Sigmoid colon (tissue), 7 donors: ENCODE data around the gene PYGO1. TPM values are rescaled to one million over a fixed set of nuclear protein-coding genes. Genes with fewer than 3 reads are reported as not detected.

ENCODE experiments used
- DNase-seq: peaks from one replicate; pipeline ENCODE4 v3.0.0-alpha.2; 2019
- H3K27ac ChIP-seq, 4 donors: fragments of 200-600 bp; sonication (generic); one replicate each; pipeline ENCODE4 v1.5.1; 2016 to 2019; ENCODE audit warnings: mild to moderate bottlenecking in 1 of 4
- H3K27me3 ChIP-seq, 3 donors: fragments of 200-600 bp; sonication (generic); one replicate each; pipeline ENCODE4 v1.5.1; 2019; ENCODE audit warnings: mild to moderate bottlenecking in 1 of 3
- H3K36me3 ChIP-seq, 4 donors: fragments of 200-600 bp; sonication (generic); one replicate each; pipeline ENCODE4 v1.5.1; 2016 to 2019
- H3K4me1 ChIP-seq, 4 donors: fragments of 200-600 bp; sonication (generic); one replicate each; pipeline ENCODE4 v1.5.1; 2017 to 2019
- H3K4me3 ChIP-seq, 4 donors: fragments of 200-600 bp; sonication (generic); one replicate each; pipeline ENCODE4 v1.5.1; 2017 to 2019; ENCODE audit warnings: mild to moderate bottlenecking in 2 of 4, moderate library complexity in 1 of 4
- H3K9me3 ChIP-seq, 4 donors: fragments of 200-600 bp in 3 of 4; sonication (generic) in 3 of 4; one replicate each; pipeline versions ENCODE4 v1.5.1 to v1.6.1; 2013 to 2019
- EP300 ChIP-seq, 4 donors: sonication (generic); formaldehyde crosslinking; IDR thresholded peaks; one replicate each; pipeline ENCODE4 v1.6.1; 2017; ENCODE audit warnings: antibody characterized with exemption in 4 of 4
- POLR2A ChIP-seq, 2 donors: fragments of 450-650 bp; IDR thresholded peaks; one replicate each; pipeline ENCODE4 v1.6.1; 2016; ENCODE audit warnings: antibody characterized with exemption in 2 of 2, mild to moderate bottlenecking in 2 of 2, moderate library complexity in 2 of 2
- POLR2AphosphoS5 ChIP-seq, 4 donors: sonication (generic); formaldehyde crosslinking; IDR thresholded peaks; one replicate each; pipeline ENCODE4 v1.6.1; 2017; ENCODE audit warnings: antibody characterized with exemption in 4 of 4
- WGBS, 2 donors: extraction: QIAGEN DNeasy Blood & Tissue Kit; methylation state at CpG; one replicate each; pipeline ENCODE4 v1.1.7; 2013; 5-methylcytosine and 5-hydroxymethylcytosine counted together
- intact Hi-C: fragments of 100-400 bp; cut with DNase I; formaldehyde crosslinking; loops from one replicate; pipeline ENCODE4 v1.15.1; 2023
- polyA plus RNA-seq, 3 donors: library from polyadenylated mRNA; stranded (reverse); fragments of 200-250 nt; gene quantifications; one replicate each; pipeline ENCODE4 v1.2.3, GENCODE V29; 2013
- total RNA-seq, 4 donors: library from RNA; depleted of rRNA; stranded (reverse); fragments of >200 nt; gene quantifications; one replicate each; pipeline ENCODE4 v1.1.0, GENCODE V29; 2016
- TF ChIP-seq, protein P1 (sequence below), 4 experiments: fragments of 450-650 bp in 3 of 4; fragments of 200-600 bp in 1 of 4; IDR thresholded peaks; one replicate each; pipeline ENCODE4 v1.5.1; 2016 to 2019; ENCODE audit warnings: antibody characterized with exemption in 4 of 4, mild to moderate bottlenecking in 3 of 4, moderate library complexity in 2 of 4
- donor health status: healthy with polysubstance abuse.
- donor health status: Bipolar disorder and iron deficiency.
- donor health status: healthy.

Gene PYGO1, protein sequence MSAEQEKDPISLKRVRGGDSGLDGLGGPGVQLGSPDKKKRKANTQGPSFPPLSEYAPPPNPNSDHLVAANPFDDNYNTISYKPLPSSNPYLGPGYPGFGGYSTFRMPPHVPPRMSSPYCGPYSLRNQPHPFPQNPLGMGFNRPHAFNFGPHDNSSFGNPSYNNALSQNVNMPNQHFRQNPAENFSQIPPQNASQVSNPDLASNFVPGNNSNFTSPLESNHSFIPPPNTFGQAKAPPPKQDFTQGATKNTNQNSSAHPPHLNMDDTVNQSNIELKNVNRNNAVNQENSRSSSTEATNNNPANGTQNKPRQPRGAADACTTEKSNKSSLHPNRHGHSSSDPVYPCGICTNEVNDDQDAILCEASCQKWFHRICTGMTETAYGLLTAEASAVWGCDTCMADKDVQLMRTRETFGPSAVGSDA
- total RNA-seq (10 to 100 TPM; 14.5 to 20.7 (median 18.6) TPM), polyA plus RNA-seq (under 1 TPM; under 0.01 to 0.85 (median 0.23) TPM)

DNA sequence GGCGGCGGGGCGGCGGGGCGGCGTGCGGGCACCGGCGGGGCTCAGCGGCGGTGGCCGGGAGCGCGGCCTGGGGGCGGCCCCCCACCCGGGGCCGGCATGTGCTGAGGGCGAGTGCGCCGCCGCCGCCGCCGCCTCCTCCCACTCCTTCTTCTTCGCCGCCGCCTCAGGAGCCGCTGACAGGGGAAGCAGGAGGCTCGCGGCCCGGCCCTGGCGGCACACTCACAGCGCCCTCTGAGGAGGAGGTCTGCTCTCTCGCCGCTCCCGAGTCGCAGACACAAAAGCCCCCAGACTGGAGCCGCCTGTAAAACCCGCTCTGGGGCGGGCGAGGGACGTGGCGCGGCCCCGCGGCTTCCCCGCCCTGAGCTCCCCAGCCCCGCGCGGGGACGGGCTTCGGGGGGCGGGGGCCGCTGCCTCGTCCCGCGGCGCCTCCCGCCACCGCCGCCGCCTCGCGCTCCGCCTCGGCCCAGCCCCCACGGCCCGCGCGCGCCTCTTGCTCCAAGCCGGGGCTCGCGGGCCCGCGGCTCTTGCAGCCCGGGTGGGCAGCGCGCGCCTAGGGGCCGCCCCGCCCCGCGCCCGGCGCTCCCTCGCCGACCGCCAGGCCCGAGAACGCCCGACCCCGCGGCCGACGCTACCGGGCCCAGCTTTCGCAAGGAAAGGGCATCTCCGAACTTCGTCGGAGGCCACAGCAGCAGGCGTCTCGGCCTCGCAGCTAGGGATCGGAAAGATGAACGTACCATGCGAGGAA, at the start of gene PYGO1:
PYGO1 (minus strand) TSS at position 276 of the 745 bp plus-strand sequence. CDS start 462 bp downstream, outside the sequence.
- Histone ChIP-seq H3K9me3 (no peaks in the 10 kb centered on the region), H3K4me3 (peak within 1 kb of the TSS; percentile 59 to 82 (median 64)), H3K36me3 (no peaks in the 10 kb centered on the region), H3K27ac (peak within 1 kb of the TSS; percentile 91 to 95 (median 94)), H3K27me3 (no peaks in the 10 kb centered on the region), H3K4me1 (peaks cover 0 to 27% (median 19%) of the 10 kb centered on the region in 4 donors)
- intact Hi-C loops: loop anchor here (2.0 to 5.0 kb wide), 2 partner anchors 54 to 89 kb away; no protein-coding TSS in a partner anchor
- DNase-seq: peak; percentile 81
- 0 to 1% methylated on average over 107 of the region's 107 CpGs for WGBS, 2 donors
- peak in 2 of 4 donors; percentile 43 to 59 for TF ChIP-seq POLR2AphosphoS5 (IDR thresholded peaks at IDR 0.05)
- TF ChIP-seq, protein P1, sequence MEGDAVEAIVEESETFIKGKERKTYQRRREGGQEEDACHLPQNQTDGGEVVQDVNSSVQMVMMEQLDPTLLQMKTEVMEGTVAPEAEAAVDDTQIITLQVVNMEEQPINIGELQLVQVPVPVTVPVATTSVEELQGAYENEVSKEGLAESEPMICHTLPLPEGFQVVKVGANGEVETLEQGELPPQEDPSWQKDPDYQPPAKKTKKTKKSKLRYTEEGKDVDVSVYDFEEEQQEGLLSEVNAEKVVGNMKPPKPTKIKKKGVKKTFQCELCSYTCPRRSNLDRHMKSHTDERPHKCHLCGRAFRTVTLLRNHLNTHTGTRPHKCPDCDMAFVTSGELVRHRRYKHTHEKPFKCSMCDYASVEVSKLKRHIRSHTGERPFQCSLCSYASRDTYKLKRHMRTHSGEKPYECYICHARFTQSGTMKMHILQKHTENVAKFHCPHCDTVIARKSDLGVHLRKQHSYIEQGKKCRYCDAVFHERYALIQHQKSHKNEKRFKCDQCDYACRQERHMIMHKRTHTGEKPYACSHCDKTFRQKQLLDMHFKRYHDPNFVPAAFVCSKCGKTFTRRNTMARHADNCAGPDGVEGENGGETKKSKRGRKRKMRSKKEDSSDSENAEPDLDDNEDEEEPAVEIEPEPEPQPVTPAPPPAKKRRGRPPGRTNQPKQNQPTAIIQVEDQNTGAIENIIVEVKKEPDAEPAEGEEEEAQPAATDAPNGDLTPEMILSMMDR (IDR thresholded peaks at IDR 0.05): no peak

DNA sequence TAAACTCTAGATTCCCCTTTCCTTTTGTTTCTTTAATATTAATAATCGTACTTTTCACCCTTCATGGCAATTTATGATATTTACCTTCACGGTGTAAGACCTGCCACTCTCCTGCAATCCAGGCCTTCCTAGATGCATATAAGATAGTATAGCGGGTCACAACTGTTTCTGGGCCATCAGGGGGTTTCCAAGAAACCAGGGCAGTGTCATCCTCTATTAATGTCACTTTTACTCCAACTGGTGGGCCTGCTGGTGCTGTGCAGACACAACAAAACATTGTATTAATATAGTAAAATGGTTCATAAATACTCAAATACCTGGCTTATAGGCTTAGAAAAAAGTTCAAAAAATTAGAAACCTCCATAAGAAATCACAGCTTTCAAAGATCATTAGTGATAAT, 48.9 kb upstream of the PYGO1 start:
- Histone ChIP-seq H3K36me3 (no peaks in the 10 kb centered on the region), H3K27ac (no peak overlapping the region), H3K4me3 (no peak overlapping the region), H3K9me3 (no peaks in the 10 kb centered on the region), H3K27me3 (no peaks in the 10 kb centered on the region), H3K4me1 (no peaks in the 10 kb centered on the region)
- intact Hi-C loops: no loop called here
- WGBS, 2 donors: 89 to 91% methylated on average over 3 of the region's 3 CpGs
- TF ChIP-seq POLR2A (IDR thresholded peaks at IDR 0.05): no peak
- TF ChIP-seq, protein P1 (IDR thresholded peaks at IDR 0.05): no peak
- no peak for TF ChIP-seq EP300 (IDR thresholded peaks at IDR 0.05)
- TF ChIP-seq POLR2AphosphoS5 (IDR thresholded peaks at IDR 0.05): no peak
- DNase-seq: no peak

DNA sequence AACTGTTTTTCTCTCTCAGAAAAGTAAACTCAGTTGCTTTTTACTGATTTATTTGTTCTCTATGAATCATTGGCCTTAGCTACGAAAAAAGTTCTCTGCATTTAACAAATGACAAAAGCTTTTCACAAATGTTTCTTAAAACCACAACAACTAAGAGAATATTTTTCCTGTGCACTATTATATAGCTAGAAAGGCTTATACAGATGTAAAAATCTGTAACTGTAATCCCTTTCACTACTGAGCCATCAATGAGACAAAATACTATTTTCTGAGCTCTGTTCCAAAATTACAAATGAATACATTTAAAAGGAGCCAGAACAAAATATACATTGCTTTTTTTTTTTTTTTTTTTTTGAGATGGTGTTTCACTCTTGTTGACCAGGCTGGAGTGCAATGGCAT, 45.6 kb upstream of the PYGO1 start:
- Histone ChIP-seq H3K9me3 (no peaks in the 10 kb centered on the region), H3K27ac (no peak overlapping the region), H3K4me1 (no peaks in the 10 kb centered on the region), H3K27me3 (no peaks in the 10 kb centered on the region), H3K36me3 (no peaks in the 10 kb centered on the region), H3K4me3 (no peak overlapping the region)
- TF ChIP-seq POLR2A (IDR thresholded peaks at IDR 0.05) (no peak), EP300 (IDR thresholded peaks at IDR 0.05) (no peak), POLR2AphosphoS5 (IDR thresholded peaks at IDR 0.05) (no peak)
- TF ChIP-seq, protein P1 (IDR thresholded peaks at IDR 0.05): no peak
- 80 to 86% methylated on average over 1 of the region's 1 CpG for WGBS, 2 donors
- intact Hi-C loops: no loop called here
- DNase-seq: no peak

DNA sequence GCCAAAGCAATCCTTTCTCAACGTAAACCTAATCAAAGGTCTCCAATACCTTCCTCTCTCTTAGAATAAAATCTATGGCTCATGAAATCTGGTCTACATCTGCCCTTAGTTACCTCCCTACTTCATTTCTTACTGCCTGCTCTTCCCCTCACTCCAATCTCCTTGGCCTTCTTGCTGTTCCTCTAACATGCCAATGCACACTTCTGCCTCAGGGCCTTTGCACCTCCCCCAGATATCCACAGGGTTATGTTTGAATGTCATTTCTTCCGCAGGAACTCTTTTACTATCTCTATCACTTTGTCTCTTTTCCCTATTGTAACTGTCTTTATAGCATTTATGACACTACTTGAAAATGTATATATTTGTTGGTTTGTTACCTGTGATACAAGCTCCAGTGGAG, 44.3 kb upstream of the PYGO1 start:
- no peaks in the 10 kb centered on the region for H3K9me3 ChIP-seq
- intact Hi-C loops: no loop called here
- H3K36me3 ChIP-seq: no peaks in the 10 kb centered on the region
- H3K27me3 ChIP-seq: no peaks in the 10 kb centered on the region
- DNase-seq: no peak
- H3K4me3 ChIP-seq: no peak overlapping the region
- no peak for TF ChIP-seq EP300 (IDR thresholded peaks at IDR 0.05)
- TF ChIP-seq, protein P1 (IDR thresholded peaks at IDR 0.05): no peak
- no peak for TF ChIP-seq POLR2AphosphoS5 (IDR thresholded peaks at IDR 0.05)
- TF ChIP-seq POLR2A (IDR thresholded peaks at IDR 0.05): no peak
- H3K27ac ChIP-seq: no peak overlapping the region
- 85 to 94% methylated on average over 2 of the region's 2 CpGs for WGBS, 2 donors
- H3K4me1 ChIP-seq: no peaks in the 10 kb centered on the region
